Epidermal melanocyte (primary cell): ENCODE measurements around the gene MACF1.
"Not testable (repeated sequence)": the region's sequence is repeated elsewhere in the genome, so short reads cannot be mapped to it uniquely, and the experiment has no call there.

Source experiments
- DNase-seq: peaks from one replicate; pipeline ENCODE4 v3.0.0; 2011; ENCODE audit warnings: low spot score; ENCODE audit not compliant: insufficient read length

MACF1 gene

GRCh38 chr1:39452540-39452939 lies 248.0 kb downstream of the MACF1 start:
- DNase-seq = no peak

GRCh38 chr1:39453603-39454002 lies 249.1 kb downstream of the MACF1 start:
- DNase-seq = no peak

- DNase-seq = no peak
These were observed 254.5 kb downstream of the MACF1 start for GRCh38 chr1:39458991-39459390.

GRCh38 chr1:39462074-39462473 lies 257.6 kb downstream of the MACF1 start:
- DNase-seq = no peak

- DNase-seq = no peak
These were observed 262.1 kb downstream of the MACF1 start for GRCh38 chr1:39466413-39467107.

- not testable (repeated sequence) for DNase-seq
These were observed 262.7 kb downstream of the MACF1 start for GRCh38 chr1:39467108-39467720.

GRCh38 chr1:39469150-39469549 lies 264.7 kb downstream of the MACF1 start:
- no peak for DNase-seq

GRCh38 chr1:39470040-39470439 lies 265.5 kb downstream of the MACF1 start:
- no peak for DNase-seq

- no peak for DNase-seq
These were observed 268.3 kb downstream of the MACF1 start for GRCh38 chr1:39472826-39473225.

- DNase-seq = no peak
These were observed 268.8 kb downstream of the MACF1 start for GRCh38 chr1:39473324-39473723.

GRCh38 chr1:39474810-39475209 lies 270.3 kb downstream of the MACF1 start:
- DNase-seq = no peak

GRCh38 chr1:39475551-39475950 lies 271.1 kb downstream of the MACF1 start:
- DNase-seq = not testable (repeated sequence)

GRCh38 chr1:39478126-39478915 lies 273.8 kb downstream of the MACF1 start:
- no peak for DNase-seq

- no peak for DNase-seq
These were observed 276.8 kb downstream of the MACF1 start for GRCh38 chr1:39481289-39481688.

- no peak for DNase-seq
These were observed 278.8 kb downstream of the MACF1 start for GRCh38 chr1:39483276-39483675.

GRCh38 chr1:39484564-39484963 lies 280.1 kb downstream of the MACF1 start:
- DNase-seq = no peak

- no peak for DNase-seq
These were observed 280.7 kb downstream of the MACF1 start for GRCh38 chr1:39485046-39485803.

GRCh38 chr1:39488012-39488545 lies 283.6 kb downstream of the MACF1 start:
- DNase-seq = no peak

GRCh38 chr1:39488793-39489566 lies 284.5 kb downstream of the MACF1 start:
- no peak for DNase-seq

- no peak for DNase-seq
These were observed 285.2 kb downstream of the MACF1 start for GRCh38 chr1:39489567-39490239.
